Amniotic epithelial cell (primary cell): Measurements from ENCODE around the gene HLA-E.
"Not testable (repeated sequence)": the region's sequence is repeated elsewhere in the genome, so short reads cannot be mapped to it uniquely, and the experiment has no call there.

ENCODE experiments used
- DNase-seq: peaks from one replicate; pipeline ENCODE4 v3.0.0-alpha.2; 2010; ENCODE audit warnings: low read depth

HLA-E gene

GRCh38 chr6:30507849-30508827, 18.8 kb downstream of the HLA-E start:
- no peak for DNase-seq

GRCh38 chr6:30508890-30509736, 19.8 kb downstream of the HLA-E start:
- no peak for DNase-seq

- no peak for DNase-seq
Measured at GRCh38 chr6:30510419-30511168, 21.3 kb downstream of the HLA-E start.

GRCh38 chr6:30511169-30511546, 21.8 kb downstream of the HLA-E start:
- no peak for DNase-seq

GRCh38 chr6:30513451-30513850, 24.1 kb downstream of the HLA-E start:
- no peak for DNase-seq

GRCh38 chr6:30515106-30515505, 25.8 kb downstream of the HLA-E start:
- no peak for DNase-seq

- peak; percentile 98 for DNase-seq
Measured at GRCh38 chr6:30515944-30516753, 26.8 kb downstream of the HLA-E start.

GRCh38 chr6:30516754-30517076, 27.4 kb downstream of the HLA-E start:
- DNase-seq, result not testable (repeated sequence)

GRCh38 chr6:30517767-30518504, 28.6 kb downstream of the HLA-E start:
- not testable (repeated sequence) for DNase-seq

- not testable (repeated sequence) for DNase-seq
Measured at GRCh38 chr6:30518505-30519145, 29.3 kb downstream of the HLA-E start.

GRCh38 chr6:30520522-30520921, 31.2 kb downstream of the HLA-E start:
- DNase-seq, result no peak

GRCh38 chr6:30521082-30521481, 31.8 kb downstream of the HLA-E start:
- peak; percentile 62 for DNase-seq

- DNase-seq, result not testable (repeated sequence)
Measured at GRCh38 chr6:30521952-30522351, 32.6 kb downstream of the HLA-E start.

GRCh38 chr6:30526444-30526843, 37.1 kb downstream of the HLA-E start:
- DNase-seq, result not testable (repeated sequence)

GRCh38 chr6:30529349-30529875, 40.1 kb downstream of the HLA-E start:
- not testable (repeated sequence) for DNase-seq

- DNase-seq, result no peak
Measured at GRCh38 chr6:30530014-30530413, 40.7 kb downstream of the HLA-E start.

- no peak for DNase-seq
Measured at GRCh38 chr6:30533460-30534294, 44.4 kb downstream of the HLA-E start.

- no peak for DNase-seq
Measured at GRCh38 chr6:30537931-30538330, 48.6 kb downstream of the HLA-E start.
